ENCODE results near the gene SSC5D.

DNA sequence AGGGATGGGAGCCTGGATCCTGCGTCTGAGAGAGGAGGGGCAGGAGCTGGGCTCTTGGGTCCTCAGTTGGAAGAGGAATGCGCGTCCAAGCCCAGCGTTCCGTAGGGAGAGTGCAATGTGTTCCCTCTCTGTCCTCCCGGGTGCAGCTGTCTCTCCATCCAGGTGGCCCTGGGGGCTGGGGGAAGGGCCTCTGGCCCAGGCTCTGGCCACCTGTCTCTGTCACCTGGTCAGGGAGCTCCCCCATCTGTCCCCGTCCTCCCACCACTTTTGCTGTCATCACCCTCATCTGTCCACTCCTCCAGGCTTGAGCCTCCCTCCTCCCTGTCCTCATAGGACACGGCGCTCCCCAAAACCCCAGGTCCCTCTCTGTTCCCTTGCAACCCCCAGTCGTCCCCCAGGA is 52.4 kb downstream of the SSC5D start:
- TF ChIP-seq YY1 (IDR thresholded peaks at IDR 0.05; ENCODE audit: insufficient read depth, insufficient read length) (no peak), SUZ12 (IDR thresholded peaks at IDR 0.05; ENCODE audit: extremely low read depth, insufficient read depth, insufficient read length) (no peak), ZNF274 (IDR thresholded peaks at IDR 0.05; ENCODE audit: low read depth, low read length) (no peak)

All from NT2/D1 (cell line).